ENCODE measurements around the gene KRTAP22-2.

The KRTAP22-2 gene

GRCh38 chr21:30590297-30590696, at the start of gene KRTAP22-2:
Gene KRTAP22-2, minus strand, starts transcription at chr21:30590397.
- Histone ChIP-seq H3K4me1 (ENCODE audit: insufficient read depth, low read length) (no peaks in the 10 kb centered on the region), H3K36me3 (ENCODE audit: insufficient read depth, low read length) (no peaks in the 10 kb centered on the region), H3K9me3 (ENCODE audit: control insufficient read depth, insufficient read depth, low read length) (no peaks in the 10 kb centered on the region), H3K9ac (ENCODE audit: low read depth, low read length) (no peak within 1 kb of the TSS)

GRCh38 chr21:30638686-30639085, 48.5 kb upstream of the KRTAP22-2 start:
- H3K4me1 ChIP-seq (ENCODE audit: insufficient read depth, low read length), result no peaks in the 10 kb centered on the region
- H3K9ac ChIP-seq (ENCODE audit: low read depth, low read length), result no peak overlapping the region
- no peaks in the 10 kb centered on the region for H3K9me3 ChIP-seq (ENCODE audit: control insufficient read depth, insufficient read depth, low read length)
- no peaks in the 10 kb centered on the region for H3K36me3 ChIP-seq (ENCODE audit: insufficient read depth, low read length)

- Histone ChIP-seq H3K9me3 (ENCODE audit: control insufficient read depth, insufficient read depth, low read length) (no peaks in the 10 kb centered on the region), H3K9ac (ENCODE audit: low read depth, low read length) (no peak within 1 kb of the TSS), H3K4me1 (ENCODE audit: insufficient read depth, low read length) (no peaks in the 10 kb centered on the region), H3K36me3 (ENCODE audit: insufficient read depth, low read length) (no peaks in the 10 kb centered on the region)
Observed at GRCh38 chr21:30634906-30635305, 44.7 kb upstream of the KRTAP22-2 start, which contains the start of gene KRTAP20-2. Gene KRTAP20-2, plus strand, starts transcription at chr21:30635206. Its CDS starts 58 bp downstream, at chr21:30635264.

- Histone ChIP-seq H3K9me3 (ENCODE audit: control insufficient read depth, insufficient read depth, low read length) (no peaks in the 10 kb centered on the region), H3K36me3 (ENCODE audit: insufficient read depth, low read length) (no peaks in the 10 kb centered on the region)
Observed at GRCh38 chr21:30629200-30629599, 39.0 kb upstream of the KRTAP22-2 start.

GRCh38 chr21:30628109-30628508, 37.9 kb upstream of the KRTAP22-2 start:
- Histone ChIP-seq H3K9ac (ENCODE audit: low read depth, low read length) (no peak overlapping the region), H3K4me1 (ENCODE audit: insufficient read depth, low read length) (no peaks in the 10 kb centered on the region), H3K9me3 (ENCODE audit: control insufficient read depth, insufficient read depth, low read length) (no peaks in the 10 kb centered on the region), H3K36me3 (ENCODE audit: insufficient read depth, low read length) (no peaks in the 10 kb centered on the region)

More at GRCh38 chr21:30629200-30629599, 39.0 kb upstream of the KRTAP22-2 start:
- Histone ChIP-seq H3K4me1 (ENCODE audit: insufficient read depth, low read length) (no peaks in the 10 kb centered on the region), H3K9ac (ENCODE audit: low read depth, low read length) (no peak overlapping the region)

- no peaks in the 10 kb centered on the region for H3K36me3 ChIP-seq (ENCODE audit: insufficient read depth, low read length)
- no peak overlapping the region for H3K9ac ChIP-seq (ENCODE audit: low read depth, low read length)
- no peaks in the 10 kb centered on the region for H3K4me1 ChIP-seq (ENCODE audit: insufficient read depth, low read length)
- H3K9me3 ChIP-seq (ENCODE audit: control insufficient read depth, insufficient read depth, low read length), result no peaks in the 10 kb centered on the region
Observed at GRCh38 chr21:30625449-30626165, 35.4 kb upstream of the KRTAP22-2 start.

- no peaks in the 10 kb centered on the region for H3K4me1 ChIP-seq (ENCODE audit: insufficient read depth, low read length)
- H3K36me3 ChIP-seq (ENCODE audit: insufficient read depth, low read length), result no peaks in the 10 kb centered on the region
- H3K9ac ChIP-seq (ENCODE audit: low read depth, low read length), result no peak overlapping the region
- no peaks in the 10 kb centered on the region for H3K9me3 ChIP-seq (ENCODE audit: control insufficient read depth, insufficient read depth, low read length)
Observed at GRCh38 chr21:30623362-30623761, 33.2 kb upstream of the KRTAP22-2 start.

GRCh38 chr21:30620522-30620921, 30.3 kb upstream of the KRTAP22-2 start, which contains the start of gene KRTAP20-4:
Gene KRTAP20-4, plus strand, starts transcription at chr21:30620627.
- H3K9ac ChIP-seq (ENCODE audit: low read depth, low read length), result no peak within 1 kb of the TSS
- no peaks in the 10 kb centered on the region for H3K36me3 ChIP-seq (ENCODE audit: insufficient read depth, low read length)
- H3K4me1 ChIP-seq (ENCODE audit: insufficient read depth, low read length), result no peaks in the 10 kb centered on the region

GRCh38 chr21:30620080-30620479, 29.9 kb upstream of the KRTAP22-2 start:
- no peaks in the 10 kb centered on the region for H3K36me3 ChIP-seq (ENCODE audit: insufficient read depth, low read length)
- no peaks in the 10 kb centered on the region for H3K4me1 ChIP-seq (ENCODE audit: insufficient read depth, low read length)
- H3K9me3 ChIP-seq (ENCODE audit: control insufficient read depth, insufficient read depth, low read length), result no peaks in the 10 kb centered on the region
- no peak overlapping the region for H3K9ac ChIP-seq (ENCODE audit: low read depth, low read length)

More at GRCh38 chr21:30620522-30620921, 30.3 kb upstream of the KRTAP22-2 start, which contains the start of gene KRTAP20-4:
- H3K9me3 ChIP-seq (ENCODE audit: control insufficient read depth, insufficient read depth, low read length), result no peaks in the 10 kb centered on the region

- Histone ChIP-seq H3K9ac (ENCODE audit: low read depth, low read length) (no peak within 1 kb of the TSS), H3K9me3 (ENCODE audit: control insufficient read depth, insufficient read depth, low read length) (no peaks in the 10 kb centered on the region), H3K36me3 (ENCODE audit: insufficient read depth, low read length) (no peaks in the 10 kb centered on the region), H3K4me1 (ENCODE audit: insufficient read depth, low read length) (no peaks in the 10 kb centered on the region)
Observed at GRCh38 chr21:30616125-30616524, 25.9 kb upstream of the KRTAP22-2 start, which contains the start of gene KRTAP20-1. Gene KRTAP20-1, plus strand, starts transcription at chr21:30616425. Its CDS starts 30 bp downstream, at chr21:30616455.

- Histone ChIP-seq H3K9me3 (ENCODE audit: control insufficient read depth, insufficient read depth, low read length) (no peaks in the 10 kb centered on the region), H3K36me3 (ENCODE audit: insufficient read depth, low read length) (no peaks in the 10 kb centered on the region), H3K9ac (ENCODE audit: low read depth, low read length) (no peak overlapping the region), H3K4me1 (ENCODE audit: insufficient read depth, low read length) (no peaks in the 10 kb centered on the region)
Observed at GRCh38 chr21:30615199-30615598, 25.0 kb upstream of the KRTAP22-2 start.

- no peaks in the 10 kb centered on the region for H3K4me1 ChIP-seq (ENCODE audit: insufficient read depth, low read length)
- no peaks in the 10 kb centered on the region for H3K36me3 ChIP-seq (ENCODE audit: insufficient read depth, low read length)
- no peak within 1 kb of the TSS for H3K9ac ChIP-seq (ENCODE audit: low read depth, low read length)
- H3K9me3 ChIP-seq (ENCODE audit: control insufficient read depth, insufficient read depth, low read length), result no peaks in the 10 kb centered on the region
Observed at GRCh38 chr21:30613836-30614235, 23.6 kb upstream of the KRTAP22-2 start, which contains the start of gene KRTAP6-1. Gene KRTAP6-1, minus strand, starts transcription at chr21:30613930. Its CDS starts 26 bp downstream, at chr21:30613904.

- Histone ChIP-seq H3K9ac (ENCODE audit: low read depth, low read length) (no peak overlapping the region), H3K9me3 (ENCODE audit: control insufficient read depth, insufficient read depth, low read length) (no peaks in the 10 kb centered on the region), H3K4me1 (ENCODE audit: insufficient read depth, low read length) (no peaks in the 10 kb centered on the region), H3K36me3 (ENCODE audit: insufficient read depth, low read length) (no peaks in the 10 kb centered on the region)
Observed at GRCh38 chr21:30612132-30612531, 21.9 kb upstream of the KRTAP22-2 start.

- Histone ChIP-seq H3K4me1 (ENCODE audit: insufficient read depth, low read length) (no peaks in the 10 kb centered on the region), H3K9me3 (ENCODE audit: control insufficient read depth, insufficient read depth, low read length) (no peaks in the 10 kb centered on the region), H3K36me3 (ENCODE audit: insufficient read depth, low read length) (no peaks in the 10 kb centered on the region), H3K9ac (ENCODE audit: low read depth, low read length) (no peak overlapping the region)
Observed at GRCh38 chr21:30605968-30606367, 15.8 kb upstream of the KRTAP22-2 start.

GRCh38 chr21:30600787-30601186, 10.6 kb upstream of the KRTAP22-2 start, which contains the start of gene KRTAP22-1:
Gene KRTAP22-1, plus strand, starts transcription at chr21:30601087.
- Histone ChIP-seq H3K9ac (ENCODE audit: low read depth, low read length) (no peak within 1 kb of the TSS), H3K4me1 (ENCODE audit: insufficient read depth, low read length) (no peaks in the 10 kb centered on the region), H3K36me3 (ENCODE audit: insufficient read depth, low read length) (no peaks in the 10 kb centered on the region), H3K9me3 (ENCODE audit: control insufficient read depth, insufficient read depth, low read length) (no peaks in the 10 kb centered on the region)
